ENCODE data around the gene FAM72B.
"Not testable (repeated sequence)": the region's sequence is repeated elsewhere in the genome, so short reads cannot be mapped to it uniquely, and the experiment has no call there.

GRCh38 chr1:121154811-121155210 lies 29.3 kb downstream of the FAM72B start:
- not testable (repeated sequence) for TF ChIP-seq POLR2A, POLR2AphosphoS5, SPI1 (IDR thresholded peaks at IDR 0.05; ENCODE audit: low read depth, low read length)
